CD14-positive monocyte (primary cell): ENCODE results near the gene LRRTM4. TPM values are rescaled to one million over a fixed set of nuclear protein-coding genes. Genes with fewer than 3 reads are reported as not detected.
"Not testable (repeated sequence)": the region's sequence is repeated elsewhere in the genome, so short reads cannot be mapped to it uniquely, and the experiment has no call there.

ENCODE experiments used
- DNase-seq, 3 donors: peaks; one replicate each; pipeline ENCODE4 v3.0.0-alpha.2; 2011 to 2022
- H2AFZ ChIP-seq: 2 replicates; pipeline ENCODE4 v1.6.0; 2012; ENCODE audit warnings: mild to moderate bottlenecking, low read depth, low read length, inconsistent platforms; ENCODE audit not compliant: insufficient read depth, poor library complexity, severe bottlenecking
- H3K27ac ChIP-seq, 2 donors: 1 replicate in 1 of 2; 2 replicates in 1 of 2; pipeline ENCODE4 v1.5.1; 2012 to 2013; ENCODE audit warnings: low read length in 2 of 2, control low read depth in 1 of 2, inconsistent platforms in 1 of 2, low read depth in 1 of 2, mild to moderate bottlenecking in 1 of 2
- H3K27me3 ChIP-seq, 2 donors: one replicate each; pipeline versions ENCODE4 v1.6.0 to v1.6.1; 2011 to 2013; ENCODE audit warnings: low read length in 2 of 2; ENCODE audit not compliant: control insufficient read depth in 2 of 2, insufficient read depth in 2 of 2
- H3K36me3 ChIP-seq, 2 donors: replicated peaks in 1 of 2; 1 replicate in 1 of 2; 2 replicates in 1 of 2; pipeline versions ENCODE4 v1.5.1 to v1.6.1; 2012 to 2013; ENCODE audit warnings: low read length in 2 of 2, control low read depth in 1 of 2, inconsistent platforms in 1 of 2, mild to moderate bottlenecking in 1 of 2; ENCODE audit not compliant: insufficient read depth in 2 of 2, control insufficient read depth in 1 of 2
- H3K4me1 ChIP-seq, 2 donors: 1 replicate in 1 of 2; 2 replicates in 1 of 2; pipeline versions ENCODE4 v1.5.1 to v1.6.1; 2012 to 2013; ENCODE audit warnings: low read length in 2 of 2, control low read depth in 1 of 2, inconsistent platforms in 1 of 2, mild to moderate bottlenecking in 1 of 2, moderate library complexity in 1 of 2; ENCODE audit not compliant: insufficient read depth in 2 of 2, control insufficient read depth in 1 of 2
- H3K4me2 ChIP-seq: replicated peaks from 2 replicates; pipeline ENCODE3; 2012; ENCODE audit warnings: low read length, moderate library complexity, mild to moderate bottlenecking; ENCODE audit not compliant: poor library complexity, severe bottlenecking; ENCODE audit errors: extremely low read depth
- H3K4me3 ChIP-seq, 3 experiments: fragments of 200-600 bp in 1 of 3; sonication (generic) in 1 of 3; replicated peaks in 1 of 3; 1 replicate in 2 of 3; 2 replicates in 1 of 3; pipeline ENCODE4 v1.5.1; 2011 to 2013; ENCODE audit warnings: low read length in 3 of 3, mild to moderate bottlenecking in 3 of 3, control low read depth in 2 of 3, low read depth in 2 of 3, inconsistent platforms in 1 of 3, moderate library complexity in 1 of 3
- H3K79me2 ChIP-seq: 2 replicates; pipeline ENCODE4 v1.6.0; 2012; ENCODE audit warnings: mild to moderate bottlenecking, control low read depth, inconsistent platforms, low read length, moderate library complexity; ENCODE audit not compliant: insufficient read depth
- H3K9ac ChIP-seq: 2 replicates; pipeline ENCODE4 v1.6.0; 2017; ENCODE audit warnings: low read length, mild to moderate bottlenecking; ENCODE audit not compliant: insufficient read depth, poor library complexity, severe bottlenecking
- H3K9me3 ChIP-seq, 2 donors: replicated peaks in 1 of 2; 1 replicate in 1 of 2; 2 replicates in 1 of 2; pipeline versions ENCODE4 v1.5.1 to v1.6.1; 2012 to 2013; ENCODE audit warnings: low read length in 2 of 2, control low read depth in 1 of 2; ENCODE audit not compliant: control insufficient read depth in 1 of 2, insufficient read depth in 1 of 2
- H4K20me1 ChIP-seq: 2 replicates; pipeline ENCODE4 v1.6.0; 2012; ENCODE audit warnings: mild to moderate bottlenecking, low read length, control low read depth, moderate library complexity; ENCODE audit not compliant: insufficient read depth
- H3K27ac Mint-ChIP-seq, 7 donors: one replicate each; pipeline ENCODE4 v1.8.0; 2020; ENCODE audit warnings: mild to moderate bottlenecking in 7 of 7, mixed read lengths in 7 of 7, moderate library complexity in 6 of 7, inconsistent platforms in 2 of 7
- H3K27me3 Mint-ChIP-seq, 3 donors: one replicate each; pipeline ENCODE4 v1.8.0; 2021 to 2022; ENCODE audit warnings: low read depth in 3 of 3, mild to moderate bottlenecking in 3 of 3, mixed read lengths in 3 of 3, moderate library complexity in 3 of 3, inconsistent platforms in 1 of 3
- H3K36me3 Mint-ChIP-seq, 2 donors: one replicate each; pipeline ENCODE4 v1.8.0; 2020; ENCODE audit warnings: mixed read lengths in 2 of 2, inconsistent platforms in 1 of 2, mild to moderate bottlenecking in 1 of 2
- H3K4me1 Mint-ChIP-seq: one replicate; pipeline ENCODE4 v1.8.0; 2020; ENCODE audit warnings: mild to moderate bottlenecking, mixed read lengths
- H3K4me3 Mint-ChIP-seq, 2 donors: one replicate each; pipeline ENCODE4 v1.8.0; 2020; ENCODE audit warnings: mild to moderate bottlenecking in 2 of 2, mixed read lengths in 2 of 2, moderate library complexity in 1 of 2
- H3K9me3 Mint-ChIP-seq, 7 donors: one replicate each; pipeline ENCODE4 v1.8.0; 2020 to 2022; ENCODE audit warnings: mixed read lengths in 7 of 7, mild to moderate bottlenecking in 6 of 7, moderate library complexity in 6 of 7, inconsistent platforms in 2 of 7
- CTCF ChIP-seq: fragments of 200-600 bp; IDR thresholded peaks from one replicate; pipeline ENCODE4 v1.8.0; 2022; ENCODE audit warnings: antibody characterized with exemption, mild to moderate bottlenecking
- WGBS: methylation state at CpG from one replicate; pipeline ENCODE4 v1.1.5; 2013; ENCODE audit warnings: missing lambda C conversion rate; ENCODE audit not compliant: insufficient coverage; 5-methylcytosine and 5-hydroxymethylcytosine counted together
- intact Hi-C, 2 donors: fragments of 100-400 bp; cut with micrococcal nuclease; formaldehyde crosslinking; loops; one replicate each; pipeline versions ENCODE4 v1.15.0 to v1.15.1; 2023
- polyA plus RNA-seq, 3 donors: library from polyadenylated mRNA; depleted of rRNA in 1 of 3; unstranded in 2 of 3; stranded (reverse) in 1 of 3; fragments of 300-500 nt in 2 of 3; fragments of >200 nt in 1 of 3; fragmentation: Illumina TruSeq in 2 of 3; gene quantifications; 1 replicate in 2 of 3; 2 replicates in 1 of 3; pipeline ENCODE4 v1.2.3, GENCODE V29; 2012 to 2021

Gene LRRTM4
- polyA plus RNA-seq, 3 donors, result not detected

GRCh38 chr2:77142141-77142540 is 380.0 kb downstream of the LRRTM4 start:
- Histone ChIP-seq H3K4me3 (no peak overlapping the region), H3K36me3 (no peaks in the 10 kb centered on the region), H3K27me3 (no peaks in the 10 kb centered on the region), H3K27ac (no peak overlapping the region), H3K4me2 (no peak overlapping the region), H3K79me2 (no peaks in the 10 kb centered on the region), H2AFZ (no peak overlapping the region), H3K4me1 (no peaks in the 10 kb centered on the region), H3K9ac (no peak overlapping the region), H3K9me3 (no peaks in the 10 kb centered on the region), H4K20me1 (no peaks in the 10 kb centered on the region)
- intact Hi-C loops, result no loop called here
- no peak overlapping the region for H3K27ac Mint-ChIP-seq
- DNase-seq, result no peak
- no peak for TF ChIP-seq CTCF
- peaks cover 0 to 4% (median 0%) of the 10 kb centered on the region in 3 donors for H3K27me3 Mint-ChIP-seq
- peaks cover 3 to 11% (median 5%) of the 10 kb centered on the region in 7 donors for H3K9me3 Mint-ChIP-seq
- H3K4me3 Mint-ChIP-seq, result no peak overlapping the region
- no peaks in the 10 kb centered on the region for H3K4me1 Mint-ChIP-seq
- WGBS, result no CpG with 5 or more reads among the region's 3 CpGs
- no peaks in the 10 kb centered on the region for H3K36me3 Mint-ChIP-seq

DNA sequence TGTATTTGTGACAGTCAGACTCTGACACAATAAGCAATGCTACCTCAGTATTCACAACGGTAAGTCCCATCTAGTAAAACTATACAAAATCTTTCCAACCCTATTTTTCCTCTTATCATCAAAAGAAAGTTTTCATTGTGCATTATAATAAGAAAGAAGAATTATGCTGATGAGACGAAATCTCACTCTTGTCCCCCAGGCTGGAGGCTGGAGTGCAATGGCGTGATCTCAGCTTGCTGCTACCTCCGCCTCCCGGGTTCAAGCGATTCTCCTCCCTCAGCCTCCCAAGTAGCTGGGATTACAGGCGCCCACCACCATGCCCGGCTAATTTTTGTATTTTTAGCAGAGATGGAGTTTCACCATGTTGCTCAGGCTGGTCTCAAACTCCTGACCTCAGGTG is 393.7 kb downstream of the LRRTM4 start:
- H3K79me2 ChIP-seq, H3K36me3 Mint-ChIP-seq, H3K4me3 Mint-ChIP-seq, H3K4me2 ChIP-seq, H3K27ac Mint-ChIP-seq, H3K27ac ChIP-seq, H3K4me1 Mint-ChIP-seq, H3K4me3 ChIP-seq, DNase-seq, H2AFZ ChIP-seq, H3K9me3 Mint-ChIP-seq, H3K27me3 Mint-ChIP-seq, H3K9ac ChIP-seq, H3K9me3 ChIP-seq, H4K20me1 ChIP-seq, H3K36me3 ChIP-seq, H3K27me3 ChIP-seq, intact Hi-C loops, H3K4me1 ChIP-seq: not testable (repeated sequence)
- WGBS, result no CpG with 5 or more reads among the region's 8 CpGs
